IMR-90 (cell line): Measurements from ENCODE around the gene NUP153. TPM values are rescaled to one million over a fixed set of nuclear protein-coding genes. Genes with fewer than 3 reads are reported as not detected.
A peak's percentile ranks its signal among the peaks of the same experiment; 100 is the strongest.

Experiments used
- ATAC-seq: fragments of 200-7000 bp; cut with Tn5 transposase; 2 replicates; pipeline ENCODE4 v1.9.1; 2020; ENCODE audit warnings: low read depth, mild to moderate bottlenecking, moderate library complexity
- BruUV-seq: library from RNA; stranded (reverse); fragments of 400-500 nt; replicated peaks from 2 replicates; lab custom pipeline; 2021; lab: Mats Ljungman, UMichigan
- CTCF ChIA-PET: fragments of 300-600 bp; formaldehyde crosslinking; extraction: SDS; loops from one replicate; lab custom pipeline; 2021; ENCODE audit warnings: antibody characterized with exemption; lab: Yijun Ruan, JAX
- POLR2A ChIA-PET: fragments of 300-600 bp; sonication (Branson Sonifier 250); formaldehyde crosslinking; loops from one replicate; lab custom pipeline; 2022; ENCODE audit warnings: antibody characterized with exemption; ENCODE audit not compliant: unreplicated experiment; lab: Charles Lee
- DNase-seq: peaks from one replicate; pipeline ENCODE4 v3.0.0; 2013
- H2AFZ ChIP-seq: replicated peaks from 2 replicates; pipeline ENCODE3; 2013; ENCODE audit warnings: low read length, mild to moderate bottlenecking; ENCODE audit not compliant: poor library complexity
- H2AK5ac ChIP-seq: 2 replicates; pipeline ENCODE4 v1.6.1; 2013; ENCODE audit warnings: low read depth, low read length, inconsistent platforms
- H2AK9ac ChIP-seq: replicated peaks from 2 replicates; pipeline ENCODE3; 2013; ENCODE audit warnings: mild to moderate bottlenecking, low read depth, low read length, moderate library complexity; ENCODE audit not compliant: poor library complexity
- H2BK120ac ChIP-seq: 2 replicates; pipeline ENCODE4 v1.6.1; 2013; ENCODE audit warnings: low read depth, low read length, inconsistent platforms
- H2BK15ac ChIP-seq: 3 replicates; pipeline ENCODE4 v1.6.1; 2013; ENCODE audit warnings: low read depth, low read length, inconsistent platforms
- H2BK20ac ChIP-seq: 2 replicates; pipeline ENCODE4 v1.6.1; 2013; ENCODE audit warnings: low read depth, mild to moderate bottlenecking, inconsistent platforms, low read length, moderate library complexity
- H2BK5ac ChIP-seq: 2 replicates; pipeline ENCODE4 v1.6.1; 2013; ENCODE audit warnings: mild to moderate bottlenecking, low read depth, low read length, inconsistent platforms; ENCODE audit not compliant: poor library complexity, severe bottlenecking
- H3K14ac ChIP-seq: replicated peaks from 2 replicates; pipeline ENCODE4 v1.6.1; 2013; ENCODE audit warnings: low read depth, low read length, inconsistent platforms
- H3K18ac ChIP-seq: 2 replicates; pipeline ENCODE4 v1.6.1; 2013; ENCODE audit warnings: low read depth, low read length, control low read depth
- H3K23ac ChIP-seq: 2 replicates; pipeline ENCODE4 v1.6.1; 2013; ENCODE audit warnings: low read depth, low read length, inconsistent platforms
- H3K27ac ChIP-seq: 2 replicates; pipeline ENCODE4 v1.5.1; 2013; ENCODE audit warnings: mild to moderate bottlenecking, control low read depth, low read length; ENCODE audit not compliant: insufficient read depth
- H3K27me3 ChIP-seq: 2 replicates; pipeline ENCODE4 v1.6.1; 2013; ENCODE audit warnings: low read length; ENCODE audit not compliant: control insufficient read depth, insufficient read depth
- H3K36me3 ChIP-seq: 2 replicates; pipeline ENCODE4 v1.6.1; 2013; ENCODE audit warnings: low read length, mixed read lengths; ENCODE audit not compliant: control insufficient read depth, insufficient read depth
- H3K4ac ChIP-seq: 2 replicates; pipeline ENCODE4 v1.6.1; 2013; ENCODE audit warnings: low read depth, low read length, inconsistent platforms
- H3K4me1 ChIP-seq: 2 replicates; pipeline ENCODE4 v1.6.1; 2013; ENCODE audit warnings: low read length, mixed read lengths; ENCODE audit not compliant: control insufficient read depth, insufficient read depth
- H3K4me2 ChIP-seq: 2 replicates; pipeline ENCODE4 v1.6.1; 2013; ENCODE audit warnings: low read depth, mild to moderate bottlenecking, control low read depth, low read length, moderate library complexity
- H3K4me3 ChIP-seq: 2 replicates; pipeline ENCODE4 v1.5.1; 2013; ENCODE audit warnings: low read depth, mild to moderate bottlenecking, control low read depth, low read length, moderate library complexity; ENCODE audit not compliant: insufficient read depth
- H3K56ac ChIP-seq: 2 replicates; pipeline ENCODE4 v1.6.1; 2013; ENCODE audit warnings: low read length, inconsistent platforms; ENCODE audit not compliant: insufficient read depth; ENCODE audit errors: extremely low read depth
- H3K79me1 ChIP-seq, 2 experiments: 2 replicates each; pipeline ENCODE4 v1.6.1; 2013; ENCODE audit warnings: low read length in 2 of 2, inconsistent platforms in 1 of 2, low read depth in 1 of 2
- H3K9ac ChIP-seq: 2 replicates; pipeline ENCODE4 v1.6.1; 2013; ENCODE audit warnings: low read depth, low read length, control low read depth
- H3K9me1 ChIP-seq: 2 replicates; pipeline ENCODE4 v1.6.1; 2013; ENCODE audit warnings: low read length, inconsistent platforms; ENCODE audit not compliant: insufficient read depth
- H3K9me3 ChIP-seq: 2 replicates; pipeline ENCODE4 v1.6.1; 2013; ENCODE audit warnings: low read length; ENCODE audit not compliant: control insufficient read depth, insufficient read depth
- H4K20me1 ChIP-seq: 2 replicates; pipeline ENCODE4 v1.6.1; 2013; ENCODE audit warnings: low read length, inconsistent platforms; ENCODE audit not compliant: insufficient read depth
- H4K5ac ChIP-seq: 2 replicates; pipeline ENCODE4 v1.6.1; 2013; ENCODE audit warnings: mild to moderate bottlenecking, low read depth, low read length, control low read depth
- H4K8ac ChIP-seq, 2 experiments: 2 replicates each; pipeline ENCODE4 v1.6.1; 2013; ENCODE audit warnings: low read depth in 2 of 2, low read length in 2 of 2, control low read depth in 1 of 2, inconsistent platforms in 1 of 2
- H4K91ac ChIP-seq: 2 replicates; pipeline ENCODE4 v1.6.1; 2013; ENCODE audit warnings: low read depth, low read length, inconsistent platforms; ENCODE audit not compliant: insufficient read depth
- ELK1 ChIP-seq: fragments of 150-350 bp; IDR thresholded peaks from 2 replicates; pipeline ENCODE4 v1.6.1; 2016; ENCODE audit warnings: low read depth, mild to moderate bottlenecking, low read length, moderate library complexity, borderline replicate concordance
- MAZ ChIP-seq: IDR thresholded peaks from 2 replicates; pipeline ENCODE4 v1.6.1; 2012; ENCODE audit warnings: low read depth, mild to moderate bottlenecking, low read length, improper control_type of control experiment, moderate library complexity, borderline replicate concordance
- SMC3 ChIP-seq: fragments of 150-350 bp; IDR thresholded peaks from 2 replicates; pipeline ENCODE4 v1.6.1; 2016; ENCODE audit warnings: low read depth, mild to moderate bottlenecking, antibody characterized with exemption, low read length, moderate library complexity
- WGBS, 2 experiments: methylation state at CpG; one replicate each; pipeline versions ENCODE4 v1.1.5 to v1.1.7; 2013; ENCODE audit warnings: missing lambda C conversion rate in 2 of 2; ENCODE audit not compliant: insufficient read length in 1 of 2; ENCODE audit errors: extremely low coverage in 2 of 2; 5-methylcytosine and 5-hydroxymethylcytosine counted together
- dilution Hi-C: fragments of 300-500 bp; cut with HindIII; formaldehyde crosslinking; loops from one replicate; pipeline ENCODE4 v1.14.3; 2018; ENCODE audit warnings: low sequenced_read_pairs; ENCODE audit not compliant: unreplicated experiment
- in situ Hi-C: fragments of 300-500 bp; cut with MboI; formaldehyde crosslinking; loops from 3 replicates; pipeline ENCODE4 v1.14.3; 2019; ENCODE audit warnings: low sequenced_read_pairs, inconsistent platforms, mixed read lengths
- intact Hi-C: fragments of 100-400 bp; cut with micrococcal nuclease; formaldehyde crosslinking; loops from 2 replicates; pipeline ENCODE4 v1.10.0; 2022
- polyA plus RNA-seq, 3 experiments: library from polyadenylated mRNA; depleted of rRNA; stranded (reverse); fragments of >200 nt; gene quantifications; 2 replicates each; pipeline ENCODE4 v1.2.3, GENCODE V29; 2012; ENCODE audit warnings: low replicate concordance in 1 of 3
- total RNA-seq: library from RNA; depleted of rRNA; stranded (reverse); fragments of >200 nt; gene quantifications from 2 replicates; pipeline ENCODE4 v1.2.3, GENCODE V29; 2012
- TF ChIP-seq, protein P1 (sequence below): conservative IDR thresholded peaks from 2 replicates; pipeline ENCODE4 v1.5.1; 2012; ENCODE audit warnings: mild to moderate bottlenecking, low read depth, low read length, improper control_type of control experiment
- TF ChIP-seq, protein P2 (sequence below): fragments of 150-350 bp; IDR thresholded peaks from 2 replicates; pipeline ENCODE4 v1.6.1; 2017; ENCODE audit warnings: mild to moderate bottlenecking, antibody characterized with exemption, low read length, low read depth

The NUP153 gene
- total and polyA plus RNA-seq, 2 of the 4 experiments (the other 2 are of a cell fraction) = 17.2 to 39.4 TPM

DNA sequence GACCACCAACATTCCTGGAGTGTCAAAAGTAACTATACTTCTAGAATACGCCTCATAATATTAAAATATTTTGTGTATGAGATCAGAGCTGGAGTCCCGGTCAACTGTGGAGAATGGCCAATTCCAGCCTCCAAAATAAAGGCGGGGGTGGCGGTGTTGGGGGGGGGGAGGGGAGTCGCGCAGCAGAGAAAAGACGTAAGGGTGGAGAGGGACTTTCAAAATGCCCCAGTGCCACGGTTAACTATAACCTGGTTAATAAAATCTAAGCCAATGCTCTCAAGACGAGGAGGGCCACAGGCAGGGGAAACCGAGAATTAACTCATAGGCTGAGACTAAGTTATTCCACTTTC is 1.3 kb downstream of the NUP153 start:
- 0 out of 3 replicates have a peak overlapping the region, but pooled peaks have one; percentile 7 for H2BK15ac ChIP-seq
- no peak overlapping the region for H2BK20ac ChIP-seq
- H4K91ac ChIP-seq = peak overlapping the region; percentile 73
- ATAC-seq (peak; percentile 4), DNase-seq (peak; percentile 75)
- peaks cover 25% of the 10 kb centered on the region for H4K20me1 ChIP-seq
- peak overlapping the region; percentile 99 for H2AK9ac ChIP-seq
- H3K36me3 ChIP-seq = no peaks in the 10 kb centered on the region
- TF ChIP-seq, protein P1, sequence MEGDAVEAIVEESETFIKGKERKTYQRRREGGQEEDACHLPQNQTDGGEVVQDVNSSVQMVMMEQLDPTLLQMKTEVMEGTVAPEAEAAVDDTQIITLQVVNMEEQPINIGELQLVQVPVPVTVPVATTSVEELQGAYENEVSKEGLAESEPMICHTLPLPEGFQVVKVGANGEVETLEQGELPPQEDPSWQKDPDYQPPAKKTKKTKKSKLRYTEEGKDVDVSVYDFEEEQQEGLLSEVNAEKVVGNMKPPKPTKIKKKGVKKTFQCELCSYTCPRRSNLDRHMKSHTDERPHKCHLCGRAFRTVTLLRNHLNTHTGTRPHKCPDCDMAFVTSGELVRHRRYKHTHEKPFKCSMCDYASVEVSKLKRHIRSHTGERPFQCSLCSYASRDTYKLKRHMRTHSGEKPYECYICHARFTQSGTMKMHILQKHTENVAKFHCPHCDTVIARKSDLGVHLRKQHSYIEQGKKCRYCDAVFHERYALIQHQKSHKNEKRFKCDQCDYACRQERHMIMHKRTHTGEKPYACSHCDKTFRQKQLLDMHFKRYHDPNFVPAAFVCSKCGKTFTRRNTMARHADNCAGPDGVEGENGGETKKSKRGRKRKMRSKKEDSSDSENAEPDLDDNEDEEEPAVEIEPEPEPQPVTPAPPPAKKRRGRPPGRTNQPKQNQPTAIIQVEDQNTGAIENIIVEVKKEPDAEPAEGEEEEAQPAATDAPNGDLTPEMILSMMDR = no peak
- TF ChIP-seq ELK1 (no peak), MAZ (no peak), SMC3 (no peak)
- TF ChIP-seq, protein P2, sequence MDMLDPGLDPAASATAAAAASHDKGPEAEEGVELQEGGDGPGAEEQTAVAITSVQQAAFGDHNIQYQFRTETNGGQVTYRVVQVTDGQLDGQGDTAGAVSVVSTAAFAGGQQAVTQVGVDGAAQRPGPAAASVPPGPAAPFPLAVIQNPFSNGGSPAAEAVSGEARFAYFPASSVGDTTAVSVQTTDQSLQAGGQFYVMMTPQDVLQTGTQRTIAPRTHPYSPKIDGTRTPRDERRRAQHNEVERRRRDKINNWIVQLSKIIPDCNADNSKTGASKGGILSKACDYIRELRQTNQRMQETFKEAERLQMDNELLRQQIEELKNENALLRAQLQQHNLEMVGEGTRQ = no peak
- peak overlapping the region; percentile 51 for H2AK5ac ChIP-seq
- POLR2A ChIA-PET = interaction anchor here (0.6 kb wide), 1 partner anchor 14 kb away, joined by 9 read pairs; no protein-coding TSS in a partner anchor
- H2AFZ ChIP-seq = no peak overlapping the region
- peak overlapping the region; percentile 61 for H3K4me3 ChIP-seq
- peak overlapping the region; percentile 9; the same call in 1 of the 2 replicates for H4K5ac ChIP-seq
- CTCF ChIA-PET = interaction anchor here (0.8 kb wide), 1 partner anchor 557 kb away, joined by 3 read pairs; no protein-coding TSS in a partner anchor
- peaks cover 2% of the 10 kb centered on the region; the same call in 1 of the 2 replicates for H3K4me1 ChIP-seq
- in situ Hi-C loops (no loop called here), dilution Hi-C loops (no loop called here), intact Hi-C loops (no loop called here)
- H3K4me2 ChIP-seq = peak overlapping the region; percentile 94
- peak overlapping the region; percentile 72 for H3K56ac ChIP-seq
- H3K27ac ChIP-seq = peak overlapping the region; percentile 76
- WGBS, 2 experiments = no CpG with 5 or more reads among the region's 10 CpGs
- peak overlapping the region; percentile 21 to 57 for H4K8ac ChIP-seq
- H2BK5ac ChIP-seq = peak overlapping the region; percentile 93
- H3K9ac ChIP-seq = peak overlapping the region; percentile 96
- H3K18ac ChIP-seq = no peak overlapping the region
- no peaks in the 10 kb centered on the region for H3K9me3 ChIP-seq
- peaks cover 0 to 23% of the 10 kb centered on the region in 2 experiments; a peak in 1 of 4 replicates for H3K79me1 ChIP-seq
- H2BK120ac ChIP-seq = peak overlapping the region; percentile 49; the same call in 1 of the 2 replicates
- H3K9me1 ChIP-seq = 0 out of 2 replicates have a peak, but pooled peaks cover 2% of the 10 kb centered on the region
- H3K14ac ChIP-seq = peak overlapping the region; percentile 56
- H3K23ac ChIP-seq = peak overlapping the region; percentile 50
- H3K4ac ChIP-seq = peak overlapping the region; percentile 79
- BruUV-seq = no TSS peak
- no peaks in the 10 kb centered on the region for H3K27me3 ChIP-seq
